ENCODE results near the gene SLC4A3. TPM values are rescaled to one million over a fixed set of nuclear protein-coding genes. Genes with fewer than 3 reads are reported as not detected.

The SLC4A3 gene
- total RNA-seq, 1 experiment from 2014 or later: 23.0 TPM

GRCh38 chr2:219632760-219633105, 5.3 kb downstream of the SLC4A3 start:
- ATAC-seq (no peak), DNase-seq (ENCODE audit: low read depth, low spot score) (no peak)
- Histone ChIP-seq H3K9me2 (ENCODE audit: insufficient read depth) (no peaks in the 10 kb centered on the region), H3K79me2 (ENCODE audit: insufficient read depth, low read length) (peaks cover 11% of the 10 kb centered on the region; the same call in 1 of the 2 replicates), H3K4me1 (ENCODE audit: control insufficient read depth in 1 of 2, insufficient read depth in 2 of 2, low read length in 2 of 2) (peaks cover 0 to 23% of the 10 kb centered on the region in 2 experiments; a peak in 2 of 4 replicates), H3K9me3 (ENCODE audit: control insufficient read depth in 1 of 2, insufficient read depth in 1 of 2, low read depth in 1 of 2, low read length in 2 of 2) (no peaks in the 10 kb centered on the region), H3K27ac (ENCODE audit: low read depth, low read length) (no peak overlapping the region), H3K27me3 (ENCODE audit: insufficient read depth, low read length) (no peaks in the 10 kb centered on the region), H3K4me2 (ENCODE audit: low read length) (no peak overlapping the region), H2AFZ (ENCODE audit: low read depth, low read length, poor library complexity, severe bottlenecking) (no peak overlapping the region), H3K9ac (ENCODE audit: low read length) (no peak overlapping the region), H3K4me3 (replicated peaks in 1 of 2; ENCODE audit: low read depth in 1 of 2, low read length in 2 of 2) (no peak overlapping the region), H3K36me3 (ENCODE audit: control insufficient read depth in 1 of 2, insufficient read depth in 2 of 2, low read length in 2 of 2) (peaks cover 0 to 15% of the 10 kb centered on the region in 2 experiments; a peak in 1 of 4 replicates), H4K20me1 (ENCODE audit: insufficient read depth) (no peaks in the 10 kb centered on the region)
- no TSS peak for BruUV-seq (replicated peaks)
- TF ChIP-seq SRF (IDR thresholded peaks at IDR 0.05; ENCODE audit: low read depth) (no peak), TCF7L2 (IDR thresholded peaks at IDR 0.05; ENCODE audit: borderline replicate concordance, extremely low read depth, insufficient read depth, insufficient read length) (no peak), EZH2 (IDR thresholded peaks at IDR 0.05) (no peak)
- ChIA-PET RAD21 (ENCODE audit: low non-redundant PET in 1 of 2, low total read pairs in 2 of 2, uncharacterized antibody in 2 of 2, unreplicated experiment in 2 of 2) (no interaction called here), CTCF (no interaction called here), POLR2A (no interaction called here)
- intact Hi-C loops (cut with micrococcal nuclease): no loop called here

DNA sequence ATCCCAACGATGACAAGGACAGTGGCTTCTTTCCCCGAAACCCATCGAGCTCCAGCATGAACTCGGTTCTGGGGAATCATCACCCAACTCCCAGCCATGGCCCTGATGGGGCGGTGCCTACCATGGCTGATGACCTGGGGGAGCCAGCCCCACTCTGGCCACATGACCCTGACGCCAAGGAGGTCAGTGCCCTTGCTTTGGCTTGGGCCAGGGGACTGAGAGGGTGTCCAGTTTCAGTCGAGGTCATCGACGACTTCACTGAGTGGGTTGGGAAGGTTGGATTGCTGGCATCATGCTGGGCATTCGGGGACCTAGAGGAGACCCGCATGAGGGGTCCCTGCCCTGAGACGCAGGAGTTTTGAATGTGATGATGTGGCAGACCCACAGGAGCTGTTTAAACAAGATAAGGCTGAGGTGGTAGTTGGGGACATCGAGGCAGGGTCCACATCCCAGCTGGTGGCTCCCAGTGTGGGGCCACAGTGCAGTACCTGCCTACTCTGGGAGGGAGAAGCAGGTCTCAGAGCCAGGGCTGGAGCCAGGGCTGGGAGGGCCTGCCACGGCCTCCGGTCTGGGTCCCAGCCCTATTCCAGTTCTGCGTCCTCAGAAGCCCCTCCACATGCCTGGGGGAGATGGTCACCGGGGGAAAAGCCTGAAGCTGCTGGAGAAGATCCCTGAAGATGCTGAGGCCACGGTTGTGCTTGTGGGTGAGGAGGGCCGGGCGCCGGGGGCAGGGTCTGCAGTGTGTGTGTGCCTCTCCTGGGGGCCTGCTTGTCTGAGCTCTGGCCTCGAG, 6.0 kb downstream of the SLC4A3 start:
- intact Hi-C loops (cut with micrococcal nuclease): no loop called here
- Histone ChIP-seq H2AFZ (ENCODE audit: low read depth, low read length, poor library complexity, severe bottlenecking) (no peak overlapping the region), H4K20me1 (ENCODE audit: insufficient read depth) (no peaks in the 10 kb centered on the region), H3K9ac (ENCODE audit: low read length) (no peak overlapping the region), H3K36me3 (ENCODE audit: control insufficient read depth in 1 of 2, insufficient read depth in 2 of 2, low read length in 2 of 2) (peaks cover 0 to 17% of the 10 kb centered on the region in 2 experiments; a peak in 1 of 4 replicates), H3K79me2 (ENCODE audit: insufficient read depth, low read length) (peaks cover 6% of the 10 kb centered on the region; the same call in 1 of the 2 replicates), H3K27me3 (ENCODE audit: insufficient read depth, low read length) (no peaks in the 10 kb centered on the region), H3K4me2 (ENCODE audit: low read length) (no peak overlapping the region), H3K9me2 (ENCODE audit: insufficient read depth) (no peaks in the 10 kb centered on the region), H3K9me3 (ENCODE audit: control insufficient read depth in 1 of 2, insufficient read depth in 1 of 2, low read depth in 1 of 2, low read length in 2 of 2) (no peaks in the 10 kb centered on the region), H3K4me1 (ENCODE audit: control insufficient read depth in 1 of 2, insufficient read depth in 2 of 2, low read length in 2 of 2) (peaks cover 0 to 16% of the 10 kb centered on the region in 2 experiments; a peak in 2 of 4 replicates), H3K27ac (ENCODE audit: low read depth, low read length) (no peak overlapping the region), H3K4me3 (replicated peaks in 1 of 2; ENCODE audit: low read depth in 1 of 2, low read length in 2 of 2) (no peak overlapping the region)
- ATAC-seq: no peak
- ChIA-PET POLR2A (no interaction called here), RAD21 (ENCODE audit: low non-redundant PET in 1 of 2, low total read pairs in 2 of 2, uncharacterized antibody in 2 of 2, unreplicated experiment in 2 of 2) (no interaction called here), CTCF (no interaction called here)
- no peak for DNase-seq (ENCODE audit: low read depth, low spot score)
- BruUV-seq (replicated peaks): no TSS peak
- no peak for TF ChIP-seq CBX3 (IDR thresholded peaks at IDR 0.05; ENCODE audit: low read depth)
- TF ChIP-seq, protein P1, sequence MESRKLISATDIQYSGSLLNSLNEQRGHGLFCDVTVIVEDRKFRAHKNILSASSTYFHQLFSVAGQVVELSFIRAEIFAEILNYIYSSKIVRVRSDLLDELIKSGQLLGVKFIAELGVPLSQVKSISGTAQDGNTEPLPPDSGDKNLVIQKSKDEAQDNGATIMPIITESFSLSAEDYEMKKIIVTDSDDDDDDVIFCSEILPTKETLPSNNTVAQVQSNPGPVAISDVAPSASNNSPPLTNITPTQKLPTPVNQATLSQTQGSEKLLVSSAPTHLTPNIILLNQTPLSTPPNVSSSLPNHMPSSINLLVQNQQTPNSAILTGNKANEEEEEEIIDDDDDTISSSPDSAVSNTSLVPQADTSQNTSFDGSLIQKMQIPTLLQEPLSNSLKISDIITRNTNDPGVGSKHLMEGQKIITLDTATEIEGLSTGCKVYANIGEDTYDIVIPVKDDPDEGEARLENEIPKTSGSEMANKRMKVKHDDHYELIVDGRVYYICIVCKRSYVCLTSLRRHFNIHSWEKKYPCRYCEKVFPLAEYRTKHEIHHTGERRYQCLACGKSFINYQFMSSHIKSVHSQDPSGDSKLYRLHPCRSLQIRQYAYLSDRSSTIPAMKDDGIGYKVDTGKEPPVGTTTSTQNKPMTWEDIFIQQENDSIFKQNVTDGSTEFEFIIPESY (IDR thresholded peaks at IDR 0.05; ENCODE audit: extremely low read depth, insufficient replicate concordance, low read length): no peak
- no peak for TF ChIP-seq ATF3 (IDR thresholded peaks at IDR 0.05)
- TF ChIP-seq EZH2phosphoT487 (IDR thresholded peaks at IDR 0.05; ENCODE audit: borderline replicate concordance): no peak
- no peak for TF ChIP-seq TCF7L2 (IDR thresholded peaks at IDR 0.05; ENCODE audit: borderline replicate concordance, extremely low read depth, insufficient read depth, insufficient read length)
- no peak for TF ChIP-seq POLR2AphosphoS5 (IDR thresholded peaks at IDR 0.05; ENCODE audit: low read depth, low read length)
- no peak for TF ChIP-seq CEBPB (IDR thresholded peaks at IDR 0.05; ENCODE audit: low read depth)
- TF ChIP-seq SP1 (IDR thresholded peaks at IDR 0.05; ENCODE audit: low read depth): no peak
- TF ChIP-seq ZNF274 (IDR thresholded peaks at IDR 0.05; ENCODE audit: low read depth, low read length): no peak

Measured in HCT116 (cell line).